ENCODE results near the gene MNS1. TPM values are rescaled to one million over a fixed set of nuclear protein-coding genes. Genes with fewer than 3 reads are reported as not detected.
"Not testable (repeated sequence)": the region's sequence is repeated elsewhere in the genome, so short reads cannot be mapped to it uniquely, and the experiment has no call there.

The MNS1 gene
- total RNA-seq, 1 donor from 2014 or later, result 1.4 TPM

- no peaks in the 10 kb centered on the region for H3K36me3 ChIP-seq
- no peak for TF ChIP-seq CTCF (IDR thresholded peaks at IDR 0.05; ENCODE audit: borderline replicate concordance)
- H3K27me3 ChIP-seq (ENCODE audit: low read depth), result no peaks in the 10 kb centered on the region
- H3K27ac ChIP-seq (replicated peaks), result no peak overlapping the region
- H3K4me1 ChIP-seq, result no peaks in the 10 kb centered on the region
- H3K9me3 ChIP-seq (replicated peaks), result no peaks in the 10 kb centered on the region
- no peak for DNase-seq
- intact Hi-C loops (cut with micrococcal nuclease), result no loop called here
- H3K4me3 ChIP-seq, result no peak overlapping the region
Measured at GRCh38 chr15:56492236-56492635, 27.3 kb upstream of the MNS1 start.

- no peak overlapping the region for H3K27ac ChIP-seq (replicated peaks)
- no peaks in the 10 kb centered on the region for H3K4me1 ChIP-seq
- TF ChIP-seq CTCF (IDR thresholded peaks at IDR 0.05; ENCODE audit: borderline replicate concordance), result peak; percentile 89
- no peak overlapping the region for H3K4me3 ChIP-seq
- H3K36me3 ChIP-seq, result no peaks in the 10 kb centered on the region
- intact Hi-C loops (cut with micrococcal nuclease), result no loop called here
- H3K9me3 ChIP-seq (replicated peaks), result no peaks in the 10 kb centered on the region
- DNase-seq, result peak; percentile 49
- H3K27me3 ChIP-seq (ENCODE audit: low read depth), result no peaks in the 10 kb centered on the region
Measured at GRCh38 chr15:56491110-56491722, 26.3 kb upstream of the MNS1 start.

- intact Hi-C loops (cut with micrococcal nuclease), result no loop called here
- no peaks in the 10 kb centered on the region for H3K36me3 ChIP-seq
Measured at GRCh38 chr15:56490461-56490860, 25.5 kb upstream of the MNS1 start.

GRCh38 chr15:56486206-56486605 is 21.3 kb upstream of the MNS1 start:
- H3K4me3 ChIP-seq; H3K36me3 ChIP-seq; DNase-seq; intact Hi-C loops (cut with micrococcal nuclease); H3K9me3 ChIP-seq (replicated peaks); H3K4me1 ChIP-seq; H3K27me3 ChIP-seq (ENCODE audit: low read depth); H3K27ac ChIP-seq (replicated peaks): not testable (repeated sequence)

More at GRCh38 chr15:56490461-56490860, 25.5 kb upstream of the MNS1 start:
- no peaks in the 10 kb centered on the region for H3K9me3 ChIP-seq (replicated peaks)
- no peak overlapping the region for H3K27ac ChIP-seq (replicated peaks)
- H3K27me3 ChIP-seq (ENCODE audit: low read depth), result no peaks in the 10 kb centered on the region
- DNase-seq, result no peak
- no peaks in the 10 kb centered on the region for H3K4me1 ChIP-seq
- H3K4me3 ChIP-seq, result no peak overlapping the region
- no peak for TF ChIP-seq CTCF (IDR thresholded peaks at IDR 0.05; ENCODE audit: borderline replicate concordance)

GRCh38 chr15:56485426-56485825 is 20.5 kb upstream of the MNS1 start:
- H3K4me1 ChIP-seq; H3K4me3 ChIP-seq; DNase-seq; H3K9me3 ChIP-seq (replicated peaks); H3K27ac ChIP-seq (replicated peaks); H3K36me3 ChIP-seq; intact Hi-C loops (cut with micrococcal nuclease); H3K27me3 ChIP-seq (ENCODE audit: low read depth): not testable (repeated sequence)

- Histone ChIP-seq H3K27me3 (ENCODE audit: low read depth) (no peaks in the 10 kb centered on the region), H3K27ac (replicated peaks) (no peak overlapping the region), H3K36me3 (no peaks in the 10 kb centered on the region), H3K4me1 (no peaks in the 10 kb centered on the region), H3K9me3 (replicated peaks) (peaks cover 12% of the 10 kb centered on the region), H3K4me3 (no peak overlapping the region)
- intact Hi-C loops (cut with micrococcal nuclease), result no loop called here
- no peak for DNase-seq
- no peak for TF ChIP-seq CTCF (IDR thresholded peaks at IDR 0.05; ENCODE audit: borderline replicate concordance)
Measured at GRCh38 chr15:56484287-56484686, 19.4 kb upstream of the MNS1 start.

Data from left ventricle myocardium inferior (tissue), 1 donor.